ENCODE data around the gene ABHD1.

DNA sequence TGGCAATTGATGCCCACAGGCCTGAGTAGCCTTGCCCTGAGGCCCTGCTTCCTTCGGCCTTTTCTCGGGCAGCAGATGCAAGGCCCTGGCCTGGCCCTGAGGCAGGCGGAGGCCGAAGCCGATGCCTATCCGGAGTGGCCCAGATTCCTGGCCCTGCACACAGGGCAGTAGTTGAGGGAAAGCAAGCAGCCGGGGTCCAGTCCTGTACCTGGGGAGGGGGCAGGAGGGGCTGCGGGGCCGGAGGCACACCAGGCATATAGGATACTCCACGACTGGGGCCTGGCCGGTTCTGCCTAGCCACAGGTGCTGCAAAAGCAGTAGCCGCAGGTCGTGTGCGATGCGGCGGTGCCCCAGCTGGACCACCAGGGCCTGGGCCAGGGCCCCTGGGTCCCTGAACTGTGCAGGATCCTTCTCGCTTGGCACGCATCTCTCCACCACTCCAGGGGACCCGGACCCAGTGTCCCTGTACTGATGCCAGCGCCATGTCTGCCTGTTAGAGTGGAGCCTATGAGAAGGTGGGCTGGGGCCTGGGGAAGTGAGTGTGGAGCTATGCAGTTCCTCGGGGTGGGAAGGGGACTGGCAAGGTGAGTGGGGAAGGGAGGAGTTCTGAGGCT, 13.8 kb downstream of the ABHD1 start:
- TF ChIP-seq, protein P1, sequence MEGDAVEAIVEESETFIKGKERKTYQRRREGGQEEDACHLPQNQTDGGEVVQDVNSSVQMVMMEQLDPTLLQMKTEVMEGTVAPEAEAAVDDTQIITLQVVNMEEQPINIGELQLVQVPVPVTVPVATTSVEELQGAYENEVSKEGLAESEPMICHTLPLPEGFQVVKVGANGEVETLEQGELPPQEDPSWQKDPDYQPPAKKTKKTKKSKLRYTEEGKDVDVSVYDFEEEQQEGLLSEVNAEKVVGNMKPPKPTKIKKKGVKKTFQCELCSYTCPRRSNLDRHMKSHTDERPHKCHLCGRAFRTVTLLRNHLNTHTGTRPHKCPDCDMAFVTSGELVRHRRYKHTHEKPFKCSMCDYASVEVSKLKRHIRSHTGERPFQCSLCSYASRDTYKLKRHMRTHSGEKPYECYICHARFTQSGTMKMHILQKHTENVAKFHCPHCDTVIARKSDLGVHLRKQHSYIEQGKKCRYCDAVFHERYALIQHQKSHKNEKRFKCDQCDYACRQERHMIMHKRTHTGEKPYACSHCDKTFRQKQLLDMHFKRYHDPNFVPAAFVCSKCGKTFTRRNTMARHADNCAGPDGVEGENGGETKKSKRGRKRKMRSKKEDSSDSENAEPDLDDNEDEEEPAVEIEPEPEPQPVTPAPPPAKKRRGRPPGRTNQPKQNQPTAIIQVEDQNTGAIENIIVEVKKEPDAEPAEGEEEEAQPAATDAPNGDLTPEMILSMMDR (conservative IDR thresholded peaks at IDR 0.05 in 1 of 2, IDR thresholded peaks at IDR 0.05 in 1 of 2; ENCODE audit: low read depth in 1 of 2, low read length in 2 of 2), result no peak
- TF ChIP-seq EZH2 (IDR thresholded peaks at IDR 0.05; ENCODE audit: low read length, missing control alignments), result no peak
